ENCODE measurements around the gene SLC4A1. TPM values are rescaled to one million over a fixed set of nuclear protein-coding genes. Genes with fewer than 3 reads are reported as not detected.

SLC4A1 gene
- total RNA-seq, 1 experiment from 2014 or later: not detected

GRCh38 chr17:44216173-44216572 lies 51.8 kb downstream of the SLC4A1 start:
- ATAC-seq (no peak), DNase-seq (no peak)
- BruUV-seq (replicated peaks): TSS peak; percentile 12
- Histone ChIP-seq H3K4me2 (ENCODE audit: low read length) (no peak overlapping the region), H3K36me3 (ENCODE audit: low read depth, low read length) (peaks cover 45% of the 10 kb centered on the region), H2AFZ (ENCODE audit: low read length) (no peak overlapping the region), H4K20me1 (ENCODE audit: low read length) (no peaks in the 10 kb centered on the region), H3K27ac (ENCODE audit: low read length) (no peak overlapping the region), H3K9ac (ENCODE audit: low read length) (no peak overlapping the region), H3K9me2 (replicated peaks; ENCODE audit: low read length) (no peaks in the 10 kb centered on the region), H3K9me3 (ENCODE audit: low read length) (no peaks in the 10 kb centered on the region), H3K79me2 (ENCODE audit: low read length) (peaks cover 45% of the 10 kb centered on the region), H3F3A (ENCODE audit: low read length, unreplicated experiment) (no peaks in the 10 kb centered on the region), H3K4me1 (ENCODE audit: insufficient read depth, low read length) (peaks cover 16% of the 10 kb centered on the region), H3K27me3 (ENCODE audit: low read length) (no peaks in the 10 kb centered on the region), H3K4me3 (ENCODE audit: low read length) (no peak overlapping the region; the same call in 1 of the 2 replicates)
- no peak for TF ChIP-seq CTCF (conservative IDR thresholded peaks at IDR 0.05; ENCODE audit: low read depth, low read length)
- TF ChIP-seq EZH2phosphoT487 (IDR thresholded peaks at IDR 0.05; ENCODE audit: borderline replicate concordance, low read length): no peak
- no peak for TF ChIP-seq EZH2 (IDR thresholded peaks at IDR 0.05; ENCODE audit: low read length, unreplicated experiment)
- POLR2A ChIA-PET (ENCODE audit: unreplicated experiment): no interaction called here
- CTCF ChIA-PET: no interaction called here
- intact Hi-C loops (cut with micrococcal nuclease): no loop called here

GRCh38 chr17:44214896-44215295 lies 53.0 kb downstream of the SLC4A1 start:
- H3K9me2 ChIP-seq (replicated peaks; ENCODE audit: low read length): no peaks in the 10 kb centered on the region
- no peak overlapping the region for H3K4me2 ChIP-seq (ENCODE audit: low read length)
- POLR2A ChIA-PET (ENCODE audit: unreplicated experiment): no interaction called here
- no peaks in the 10 kb centered on the region for H3F3A ChIP-seq (ENCODE audit: low read length, unreplicated experiment)
- H3K9me3 ChIP-seq (ENCODE audit: low read length): no peaks in the 10 kb centered on the region
- no peaks in the 10 kb centered on the region for H3K27me3 ChIP-seq (ENCODE audit: low read length)
- intact Hi-C loops (cut with micrococcal nuclease): no loop called here
- no peak for TF ChIP-seq EZH2 (IDR thresholded peaks at IDR 0.05; ENCODE audit: low read length, unreplicated experiment)
- TF ChIP-seq EZH2phosphoT487 (IDR thresholded peaks at IDR 0.05; ENCODE audit: borderline replicate concordance, low read length): no peak
- TF ChIP-seq CTCF (conservative IDR thresholded peaks at IDR 0.05; ENCODE audit: low read depth, low read length): no peak
- CTCF ChIA-PET: no interaction called here
- no peak overlapping the region for H3K4me3 ChIP-seq (ENCODE audit: low read length)
- no peak overlapping the region for H3K9ac ChIP-seq (ENCODE audit: low read length)
- ATAC-seq: no peak
- no peaks in the 10 kb centered on the region for H4K20me1 ChIP-seq (ENCODE audit: low read length)
- H3K27ac ChIP-seq (ENCODE audit: low read length): no peak overlapping the region
- DNase-seq: no peak
- peaks cover 24% of the 10 kb centered on the region for H3K4me1 ChIP-seq (ENCODE audit: insufficient read depth, low read length)
- no peak overlapping the region for H2AFZ ChIP-seq (ENCODE audit: low read length)
- peaks cover 34% of the 10 kb centered on the region for H3K79me2 ChIP-seq (ENCODE audit: low read length)
- no TSS peak for BruUV-seq (replicated peaks)
- peaks cover 50% of the 10 kb centered on the region for H3K36me3 ChIP-seq (ENCODE audit: low read depth, low read length)

GRCh38 chr17:44214230-44214494 lies 53.8 kb downstream of the SLC4A1 start:
- H3K4me3 ChIP-seq (ENCODE audit: low read length): no peak overlapping the region
- peaks cover 31% of the 10 kb centered on the region for H3K4me1 ChIP-seq (ENCODE audit: insufficient read depth, low read length)
- no peak overlapping the region for H2AFZ ChIP-seq (ENCODE audit: low read length)
- H3K27me3 ChIP-seq (ENCODE audit: low read length): no peaks in the 10 kb centered on the region
- TF ChIP-seq EZH2phosphoT487 (IDR thresholded peaks at IDR 0.05; ENCODE audit: borderline replicate concordance, low read length) (no peak), CTCF (conservative IDR thresholded peaks at IDR 0.05; ENCODE audit: low read depth, low read length) (no peak), EZH2 (IDR thresholded peaks at IDR 0.05; ENCODE audit: low read length, unreplicated experiment) (no peak)
- H3K36me3 ChIP-seq (ENCODE audit: low read depth, low read length): peaks cover 56% of the 10 kb centered on the region
- intact Hi-C loops (cut with micrococcal nuclease): no loop called here
- H3K9me2 ChIP-seq (replicated peaks; ENCODE audit: low read length): no peaks in the 10 kb centered on the region
- DNase-seq: no peak
- H3K27ac ChIP-seq (ENCODE audit: low read length): no peak overlapping the region
- H3K79me2 ChIP-seq (ENCODE audit: low read length): peaks cover 32% of the 10 kb centered on the region
- BruUV-seq (replicated peaks): no TSS peak
- POLR2A ChIA-PET (ENCODE audit: unreplicated experiment): interaction anchor here (0.7 kb wide), 1 partner anchor 365 kb away, joined by 3 read pairs; no protein-coding TSS in a partner anchor
- no peaks in the 10 kb centered on the region for H4K20me1 ChIP-seq (ENCODE audit: low read length)
- CTCF ChIA-PET: interaction anchor here (0.6 to 1.1 kb wide), 2 partner anchors 14 to 111 kb away, joined by 4 read pairs; partner anchors contain the start of genes ATXN7L3 and SLC25A39
- no peak overlapping the region for H3K9ac ChIP-seq (ENCODE audit: low read length)
- no peak for ATAC-seq
- H3K4me2 ChIP-seq (ENCODE audit: low read length): no peak overlapping the region
- no peaks in the 10 kb centered on the region for H3K9me3 ChIP-seq (ENCODE audit: low read length)
- H3F3A ChIP-seq (ENCODE audit: low read length, unreplicated experiment): no peaks in the 10 kb centered on the region

Measured in PC-3 (cell line).